Activated CD4-positive, alpha-beta T cell treated with anti-CD3 and anti-CD28 coated beads, Interleukin-2, amount 10 ng/mL, durations not matched to agents 24 days and 14 days (primary cell): ENCODE measurements around the gene CLECL1. TPM values are rescaled to one million over a fixed set of nuclear protein-coding genes. Genes with fewer than 3 reads are reported as not detected.

Source experiments
- DNase-seq: peaks from one replicate; pipeline ENCODE4 v3.0.0; 2022
- H3K27ac Mint-ChIP-seq: one replicate; pipeline ENCODE4 v1.8.0; 2022; ENCODE audit warnings: mild to moderate bottlenecking, mixed read lengths
- H3K27me3 Mint-ChIP-seq: one replicate; pipeline ENCODE4 v1.8.0; 2022; ENCODE audit warnings: mixed read lengths
- H3K36me3 Mint-ChIP-seq: one replicate; pipeline ENCODE4 v1.8.0; 2022; ENCODE audit warnings: low read depth, mild to moderate bottlenecking, mixed read lengths
- H3K4me1 Mint-ChIP-seq: one replicate; pipeline ENCODE4 v1.8.0; 2021; ENCODE audit warnings: mixed read lengths
- H3K4me3 Mint-ChIP-seq: one replicate; pipeline ENCODE4 v1.8.0; 2022; ENCODE audit warnings: mild to moderate bottlenecking, moderate library complexity, mixed read lengths
- H3K9me3 Mint-ChIP-seq: one replicate; pipeline ENCODE4 v1.8.0; 2021; ENCODE audit warnings: mixed read lengths
- intact Hi-C: fragments of 100-400 bp; cut with micrococcal nuclease; formaldehyde crosslinking; loops from one replicate; pipeline ENCODE4 v1.15.1; 2023
- total RNA-seq: library from RNA; stranded (reverse); gene quantifications from 2 replicates; pipeline ENCODE4 v1.2.3, GENCODE V29; 2022

Gene CLECL1
- total RNA-seq: 5.3 and 9.1 TPM in 2 replicates

- H3K4me3 Mint-ChIP-seq: peak within 1 kb of the TSS; percentile 85
- no peaks in the 10 kb centered on the region for H3K27me3 Mint-ChIP-seq
- H3K9me3 Mint-ChIP-seq: no peaks in the 10 kb centered on the region
- H3K36me3 Mint-ChIP-seq: peaks cover 5% of the 10 kb centered on the region
- intact Hi-C loops: loop anchor here (1.0 to 10.0 kb wide), 6 partner anchors 8 to 488 kb away; partner anchors contain the start of gene CLEC2D
- no peak for DNase-seq
- H3K27ac Mint-ChIP-seq: peak within 1 kb of the TSS; percentile 86
- H3K4me1 Mint-ChIP-seq: peaks cover 52% of the 10 kb centered on the region
These were observed at the start of gene CLECL1 for GRCh38 chr12:9732921-9733461. CLECL1 (minus strand) TSS chr12:9733097.

DNA sequence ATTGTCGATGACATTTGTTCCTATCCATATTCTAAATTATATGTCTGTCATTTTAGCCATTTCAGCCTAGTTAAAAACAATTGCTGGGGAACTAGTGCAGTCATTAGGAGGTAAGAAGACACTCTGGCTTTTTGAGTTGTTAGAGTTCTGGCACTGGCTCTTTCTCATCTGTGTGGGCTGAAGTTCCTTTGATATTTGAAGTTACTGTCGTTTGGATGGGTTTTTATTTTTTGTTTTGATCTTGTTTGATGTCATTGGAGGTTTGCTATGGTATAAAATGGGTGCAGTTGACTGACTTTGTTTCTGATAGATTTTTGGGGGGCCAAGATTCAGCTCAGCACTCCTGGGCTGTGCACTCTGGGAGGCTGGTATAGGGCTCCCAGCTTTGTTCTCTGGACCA lies 48.5 kb upstream of the CLECL1 start:
- peak overlapping the region; percentile 52 for H3K27ac Mint-ChIP-seq
- no peak for DNase-seq
- no peaks in the 10 kb centered on the region for H3K27me3 Mint-ChIP-seq
- H3K4me1 Mint-ChIP-seq: peaks cover 44% of the 10 kb centered on the region
- peaks cover 32% of the 10 kb centered on the region for H3K9me3 Mint-ChIP-seq
- peak overlapping the region; percentile 40 for H3K4me3 Mint-ChIP-seq
- peaks cover 16% of the 10 kb centered on the region for H3K36me3 Mint-ChIP-seq
- intact Hi-C loops: no loop called here

GRCh38 chr12:9779209-9779608 lies 46.3 kb upstream of the CLECL1 start:
- Mint-ChIP-seq H3K4me3 (no peak overlapping the region), H3K36me3 (peaks cover 16% of the 10 kb centered on the region), H3K9me3 (peaks cover 32% of the 10 kb centered on the region), H3K4me1 (peaks cover 63% of the 10 kb centered on the region), H3K27ac (no peak overlapping the region), H3K27me3 (no peaks in the 10 kb centered on the region)
- intact Hi-C loops: no loop called here
- DNase-seq: no peak

DNA sequence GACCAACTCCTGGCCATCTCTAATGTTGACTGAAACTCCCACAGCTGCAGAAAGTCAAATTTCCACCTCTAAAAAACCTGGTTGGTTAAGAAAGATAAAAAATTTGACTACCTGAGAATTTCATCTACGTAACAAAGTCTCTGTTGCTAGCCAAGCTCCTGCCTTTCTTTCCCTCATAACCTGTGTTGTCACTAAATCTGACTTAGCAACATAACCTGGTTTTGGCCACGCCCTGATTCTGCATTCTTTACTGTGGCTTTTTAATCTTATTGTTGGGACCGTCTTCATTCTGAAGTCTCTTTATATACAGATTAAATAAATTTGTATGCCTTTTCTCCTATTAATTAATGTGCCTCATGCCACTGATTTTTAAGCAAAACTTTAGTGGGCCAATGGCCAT lies 43.9 kb upstream of the CLECL1 start:
- H3K27ac Mint-ChIP-seq: no peak overlapping the region
- no peaks in the 10 kb centered on the region for H3K27me3 Mint-ChIP-seq
- H3K4me1 Mint-ChIP-seq: peaks cover 80% of the 10 kb centered on the region
- peaks cover 27% of the 10 kb centered on the region for H3K9me3 Mint-ChIP-seq
- H3K4me3 Mint-ChIP-seq: no peak overlapping the region
- peaks cover 13% of the 10 kb centered on the region for H3K36me3 Mint-ChIP-seq
- peak; percentile 60 for DNase-seq
- intact Hi-C loops: no loop called here

DNA sequence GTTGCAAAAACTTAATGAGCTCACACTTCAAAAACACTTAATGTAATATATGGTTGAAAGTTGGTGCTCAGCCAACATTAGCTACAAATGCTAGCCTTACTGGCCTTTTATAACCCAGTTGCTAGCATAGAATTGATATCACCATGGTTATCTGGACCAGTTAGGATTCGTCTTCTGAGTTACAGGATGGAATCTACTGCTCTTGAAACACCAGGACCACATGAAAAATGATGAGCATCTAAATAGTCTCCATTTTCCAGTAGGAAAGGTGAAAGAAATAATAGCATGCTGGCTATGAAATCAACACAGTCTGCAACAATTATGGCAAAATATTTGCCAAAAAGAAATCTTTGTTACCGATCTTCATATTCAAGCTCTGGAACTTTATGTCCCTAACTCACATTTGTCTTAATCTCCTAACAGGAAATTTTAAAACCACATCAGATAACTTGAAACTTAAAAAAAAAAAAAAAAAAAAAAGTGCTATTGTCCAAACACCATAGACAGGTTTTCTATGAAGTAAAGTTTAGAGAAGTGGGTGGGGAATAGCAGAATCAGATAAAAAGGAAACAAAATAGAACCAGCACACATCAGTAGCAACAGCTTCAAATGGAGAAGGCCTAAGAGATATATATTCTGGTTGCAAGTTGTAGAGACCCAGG lies 40.5 kb upstream of the CLECL1 start:
- Mint-ChIP-seq H3K4me3 (peak overlapping the region; percentile 60), H3K27ac (peak overlapping the region; percentile 74), H3K4me1 (peaks cover 76% of the 10 kb centered on the region), H3K9me3 (peaks cover 3% of the 10 kb centered on the region), H3K36me3 (peaks cover 3% of the 10 kb centered on the region), H3K27me3 (no peaks in the 10 kb centered on the region)
- no peak for DNase-seq
- intact Hi-C loops: no loop called here

DNA sequence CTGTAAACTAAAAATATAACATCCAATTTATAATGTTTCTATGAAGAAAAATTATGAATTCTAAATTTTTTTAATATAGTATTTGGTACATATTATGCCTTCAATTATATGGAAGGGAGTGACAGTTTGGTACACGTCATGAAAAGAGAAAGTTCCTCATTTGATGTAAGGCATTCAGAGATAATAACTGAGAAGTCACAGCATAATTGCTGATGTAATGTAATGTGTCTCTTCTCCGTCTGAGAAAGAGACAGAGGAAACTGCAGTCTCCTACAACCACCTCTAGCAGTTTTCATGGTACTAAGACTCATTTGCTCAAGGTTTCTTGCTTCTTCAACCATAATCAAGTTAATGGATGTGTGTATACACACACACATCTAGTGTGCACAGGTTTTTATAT lies 30.1 kb upstream of the CLECL1 start:
- peaks cover 48% of the 10 kb centered on the region for H3K4me1 Mint-ChIP-seq
- DNase-seq: peak; percentile 65
- peaks cover 5% of the 10 kb centered on the region for H3K9me3 Mint-ChIP-seq
- intact Hi-C loops: no loop called here
- no peak overlapping the region for H3K27ac Mint-ChIP-seq
- H3K4me3 Mint-ChIP-seq: no peak overlapping the region
- peaks cover 5% of the 10 kb centered on the region for H3K27me3 Mint-ChIP-seq
- H3K36me3 Mint-ChIP-seq: peaks cover 26% of the 10 kb centered on the region

GRCh38 chr12:9762369-9762768 lies 29.5 kb upstream of the CLECL1 start:
- Mint-ChIP-seq H3K9me3 (peaks cover 5% of the 10 kb centered on the region), H3K27me3 (peaks cover 5% of the 10 kb centered on the region), H3K4me3 (peak overlapping the region; percentile 94), H3K36me3 (peaks cover 32% of the 10 kb centered on the region), H3K4me1 (peaks cover 46% of the 10 kb centered on the region), H3K27ac (peak overlapping the region; percentile 81)
- intact Hi-C loops: no loop called here
- no peak for DNase-seq

DNA sequence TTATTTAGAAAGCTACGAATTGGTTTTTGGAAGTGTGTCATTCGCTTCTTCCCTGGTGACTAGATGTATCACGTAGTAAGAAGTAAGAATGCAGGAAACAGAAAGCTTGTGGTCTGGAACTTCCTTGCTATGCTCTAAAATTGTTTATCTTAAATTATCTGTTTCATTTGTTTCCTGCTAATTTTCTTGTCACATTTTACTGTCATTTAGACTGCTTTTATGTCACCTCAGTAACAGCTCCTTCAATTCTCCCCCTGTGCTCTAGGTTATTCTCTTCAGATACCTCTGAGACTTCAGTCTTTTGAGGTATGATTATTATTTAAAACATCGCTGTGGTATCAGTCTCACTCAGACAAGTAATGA lies 28.5 kb upstream of the CLECL1 start:
- peaks cover 5% of the 10 kb centered on the region for H3K9me3 Mint-ChIP-seq
- peaks cover 42% of the 10 kb centered on the region for H3K36me3 Mint-ChIP-seq
- H3K4me3 Mint-ChIP-seq: peak overlapping the region; percentile 94
- peaks cover 44% of the 10 kb centered on the region for H3K4me1 Mint-ChIP-seq
- intact Hi-C loops: loop anchor here (1.0 kb wide), 4 partner anchors 20 to 108 kb away; partner anchors contain the start of genes CLEC2B and CLECL1
- peak overlapping the region; percentile 98 for H3K27ac Mint-ChIP-seq
- DNase-seq: peak; percentile 79
- peaks cover 5% of the 10 kb centered on the region for H3K27me3 Mint-ChIP-seq

GRCh38 chr12:9760699-9761418 lies 28.0 kb upstream of the CLECL1 start, which contains the start of gene CD69:
CD69 (minus strand) TSS chr12:9760901; CDS start chr12:9760820, 81 bp downstream.
- Mint-ChIP-seq H3K27ac (peak within 1 kb of the TSS; percentile 98), H3K36me3 (peaks cover 47% of the 10 kb centered on the region), H3K27me3 (peaks cover 5% of the 10 kb centered on the region), H3K4me1 (peaks cover 48% of the 10 kb centered on the region), H3K9me3 (peaks cover 5% of the 10 kb centered on the region), H3K4me3 (peak within 1 kb of the TSS; percentile 94)
- peak; percentile 96 for DNase-seq
- intact Hi-C loops: loop anchor here (1.0 kb wide), 7 partner anchors 20 to 517 kb away; partner anchors contain the start of genes CLEC2B, CLEC2D and CLECL1

DNA sequence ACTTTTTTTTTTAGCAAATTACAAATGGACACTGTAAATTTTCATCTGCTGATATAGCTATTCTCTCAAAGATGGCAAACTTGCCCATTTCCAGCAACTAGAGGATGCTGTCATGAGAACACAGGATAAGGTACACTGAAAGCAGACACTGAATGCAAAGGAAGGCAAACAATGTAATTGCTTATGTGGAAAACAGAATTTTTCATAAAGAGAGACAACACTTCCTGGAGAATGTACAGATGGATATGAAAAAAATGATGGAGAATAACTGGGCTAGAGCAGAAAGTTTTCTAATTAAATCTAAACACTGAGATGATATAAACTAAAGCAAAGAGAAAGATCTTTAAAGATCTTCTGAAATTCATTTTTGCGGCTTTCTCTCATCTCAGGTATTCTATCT lies 27.2 kb upstream of the CLECL1 start:
- intact Hi-C loops: loop anchor here (1.0 kb wide), 3 partner anchors 91 to 516 kb away; partner anchors contain the start of gene CLEC2D
- Mint-ChIP-seq H3K27me3 (peaks cover 3% of the 10 kb centered on the region), H3K36me3 (peaks cover 54% of the 10 kb centered on the region), H3K4me3 (peak overlapping the region; percentile 94), H3K4me1 (peaks cover 47% of the 10 kb centered on the region), H3K9me3 (peaks cover 5% of the 10 kb centered on the region), H3K27ac (peak overlapping the region; percentile 96)
- DNase-seq: peak; percentile 77

DNA sequence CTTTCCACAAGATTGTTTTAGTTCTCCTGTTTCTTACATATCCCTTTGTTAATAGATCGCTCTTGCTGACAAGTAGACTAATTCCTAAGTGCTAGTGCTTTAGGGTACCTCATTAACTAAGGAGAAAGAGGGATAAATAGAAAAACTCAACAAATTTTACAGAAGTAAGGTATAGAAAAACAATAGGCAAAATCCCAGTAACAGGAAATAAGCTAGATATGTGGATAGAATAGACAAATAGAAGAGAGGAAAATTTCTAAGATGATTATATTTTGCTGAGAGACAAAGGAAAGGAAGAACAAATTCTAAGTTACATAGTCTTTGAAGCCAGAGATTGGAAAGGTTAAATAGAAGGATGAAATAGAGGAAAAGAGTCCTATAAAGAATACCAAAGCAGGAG lies 26.8 kb upstream of the CLECL1 start:
- Mint-ChIP-seq H3K36me3 (peaks cover 54% of the 10 kb centered on the region), H3K9me3 (peaks cover 5% of the 10 kb centered on the region)
- intact Hi-C loops: loop anchor here (1.0 kb wide), 3 partner anchors 90 to 515 kb away; partner anchors contain the start of gene CLEC2D

GRCh38 chr12:9758119-9758518 lies 25.2 kb upstream of the CLECL1 start:
- DNase-seq: no peak
- Mint-ChIP-seq H3K27me3 (no peaks in the 10 kb centered on the region), H3K4me1 (peaks cover 46% of the 10 kb centered on the region), H3K4me3 (peak overlapping the region; percentile 94), H3K36me3 (peaks cover 69% of the 10 kb centered on the region), H3K9me3 (peaks cover 5% of the 10 kb centered on the region), H3K27ac (peak overlapping the region; percentile 96)
- intact Hi-C loops: no loop called here

More for the DNA sequence above, 26.8 kb upstream of the CLECL1 start:
- peaks cover under 1% of the 10 kb centered on the region for H3K27me3 Mint-ChIP-seq
- peaks cover 46% of the 10 kb centered on the region for H3K4me1 Mint-ChIP-seq
- H3K27ac Mint-ChIP-seq: peak overlapping the region; percentile 96
- no peak for DNase-seq
- H3K4me3 Mint-ChIP-seq: peak overlapping the region; percentile 94

DNA sequence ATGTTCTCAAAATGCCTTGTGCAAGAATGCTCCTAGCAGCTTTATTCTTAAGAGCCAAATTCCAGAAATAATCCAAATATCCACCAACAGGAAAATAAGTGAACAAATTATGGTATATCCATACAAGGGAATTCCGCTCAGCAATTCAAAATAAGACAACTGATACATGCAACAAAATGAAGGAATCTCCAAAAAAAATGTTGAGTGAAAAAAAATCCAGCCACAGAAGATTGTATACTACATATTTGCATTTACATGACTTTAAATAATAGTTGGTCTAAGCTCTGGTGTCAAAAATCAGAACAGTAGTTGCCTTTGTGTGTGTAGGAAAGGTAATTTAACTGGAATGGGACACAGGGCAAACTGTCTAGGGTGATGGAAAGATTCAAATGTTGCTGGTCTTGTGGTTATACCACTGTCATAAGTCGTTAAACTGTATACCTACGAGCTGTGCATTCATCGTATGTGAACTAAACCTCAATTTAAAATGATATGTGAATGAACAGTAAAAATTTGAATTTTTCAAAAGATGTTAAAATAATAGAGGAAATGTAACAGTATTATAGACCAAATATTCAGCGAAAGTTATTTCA lies 24.6 kb upstream of the CLECL1 start:
- intact Hi-C loops: no loop called here
- DNase-seq: peak; percentile 76
- Mint-ChIP-seq H3K36me3 (peaks cover 75% of the 10 kb centered on the region), H3K9me3 (peaks cover 4% of the 10 kb centered on the region), H3K4me1 (peaks cover 50% of the 10 kb centered on the region), H3K27ac (peak overlapping the region; percentile 96), H3K4me3 (peak overlapping the region; percentile 94), H3K27me3 (no peaks in the 10 kb centered on the region)
